Bladder microvascular endothelial cell (primary cell): Measurements from ENCODE around the gene MRPS9. TPM values are rescaled to one million over a fixed set of nuclear protein-coding genes. Genes with fewer than 3 reads are reported as not detected.

Experiments used
- total RNA-seq: library from RNA; depleted of rRNA; stranded (reverse); fragments of >200 nt; gene quantifications from 2 replicates; pipeline ENCODE4 v1.2.3, GENCODE V29; 2014

Gene MRPS9
- total RNA-seq = 19.1 and 23.8 TPM in 2 replicates

DNA sequence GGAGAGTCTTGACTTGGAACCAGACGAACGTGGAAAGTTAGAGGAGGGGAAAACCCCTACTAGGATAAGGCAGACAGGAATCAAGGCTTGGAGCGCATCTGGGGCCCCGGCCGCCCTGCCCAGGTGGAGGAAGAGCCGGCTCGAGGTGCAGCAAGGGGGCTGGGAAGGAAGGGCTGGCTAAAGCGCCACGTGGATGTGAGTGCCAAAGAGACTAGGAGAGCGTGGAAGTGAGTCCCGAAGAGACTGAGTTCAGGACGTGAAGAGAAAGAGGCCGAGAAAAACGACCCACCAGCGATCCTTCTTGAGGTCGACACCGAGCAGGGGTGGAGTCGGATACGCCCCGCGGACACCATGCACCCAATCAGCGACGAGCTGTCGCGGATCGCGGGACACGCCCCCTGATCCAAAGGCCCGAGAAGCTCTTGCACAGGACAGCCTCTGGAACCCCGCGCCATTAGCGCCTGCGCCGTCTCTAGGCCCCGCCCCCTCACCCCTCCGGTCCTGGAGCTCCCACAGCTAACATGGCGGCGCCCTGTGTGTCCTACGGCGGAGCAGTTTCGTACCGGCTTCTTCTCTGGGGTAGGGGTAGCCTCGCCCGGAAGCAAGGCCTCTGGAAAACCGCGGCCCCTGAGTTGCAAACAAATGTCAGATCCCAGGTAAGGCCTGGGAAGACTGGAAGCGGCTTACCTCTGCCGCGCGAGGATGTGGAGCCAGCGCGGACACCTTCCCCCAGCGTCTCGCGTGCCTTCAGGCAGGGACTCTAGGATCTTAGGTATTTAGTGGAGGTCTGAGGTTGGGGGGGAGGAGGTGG lies at the start of gene MRPS9:
Gene MRPS9, plus strand, starts transcription at position 498 of the 811 bp plus-strand sequence. Its CDS starts 24 bp downstream, at position 522.

Other genes starting within 250 kb of the MRPS9 start
- under 0.01 TPM in 1 of 2 replicates, not detected in the other for gene POU3F3, start 184.0 kb upstream of the MRPS9 start, total RNA-seq
- gene GPR45, start 203.7 kb downstream of the MRPS9 start, total RNA-seq = not detected in 2 replicates